ENCODE data around the gene PTPN11.

PTPN11 gene

DNA sequence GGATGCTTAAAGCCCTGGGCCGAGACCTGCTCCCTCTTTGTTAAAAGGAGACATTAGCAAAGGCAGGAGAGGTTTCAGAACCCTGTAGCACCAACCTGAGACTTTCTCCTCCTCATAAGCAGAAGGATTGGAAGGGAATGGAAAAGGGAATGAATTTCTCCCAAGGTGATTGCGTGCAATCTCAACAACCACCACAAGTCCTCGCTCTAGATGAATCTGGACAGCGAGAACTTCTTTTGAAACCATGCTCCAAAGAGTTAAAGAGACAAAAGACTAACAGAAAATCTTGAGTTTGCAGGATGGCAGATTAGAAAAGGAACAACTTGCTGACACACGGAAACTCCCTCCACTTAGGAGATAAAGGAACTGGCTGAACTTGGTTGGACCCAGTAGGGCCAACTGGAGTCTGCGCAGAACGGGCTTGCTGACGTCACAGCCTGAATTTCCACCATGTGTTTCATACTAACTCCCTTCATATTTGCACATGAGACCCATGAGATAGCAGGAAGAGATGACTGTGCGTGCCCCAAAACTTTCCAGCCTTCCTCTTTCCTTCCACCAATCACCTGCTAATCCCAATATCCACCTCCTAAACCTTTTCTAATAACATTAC is 137.0 kb downstream of the PTPN11 start:
- no peak for DNase-seq

DNA sequence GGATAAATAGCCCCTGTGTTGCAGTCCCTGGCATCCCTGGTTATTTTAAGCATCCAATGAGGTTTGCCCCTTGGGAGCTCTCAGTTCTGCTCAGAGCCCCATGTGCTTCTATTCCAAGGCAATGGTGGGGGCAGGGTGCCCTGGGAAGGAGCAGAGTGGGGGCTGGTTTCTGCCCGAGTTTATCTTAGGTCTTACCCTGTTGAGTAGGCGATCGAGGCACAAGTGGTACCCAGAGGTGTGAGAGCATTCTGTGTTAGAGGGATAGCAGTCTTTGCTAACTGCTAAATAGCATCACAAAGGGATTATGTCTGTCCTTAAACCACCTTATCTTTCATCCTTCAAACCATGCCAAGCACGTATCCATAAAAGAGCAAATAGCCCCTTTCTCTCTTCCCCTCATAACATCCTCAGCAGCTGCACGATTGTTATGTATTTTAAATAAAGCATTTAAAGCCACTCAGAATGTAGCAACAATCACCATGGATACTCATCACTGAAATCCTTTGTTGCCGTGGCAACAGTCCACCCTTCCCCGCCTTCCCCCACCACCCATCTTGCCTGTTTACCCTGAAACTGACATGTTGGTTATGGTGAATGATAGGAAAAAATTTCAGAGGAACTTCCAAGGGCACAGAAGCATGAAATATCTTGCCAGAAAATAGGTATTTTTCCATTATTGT is 139.3 kb downstream of the PTPN11 start:
- DNase-seq = no peak
